Activated CD8-positive, alpha-beta memory T cell treated with anti-CD3 and anti-CD28 coated beads for 24 hours (primary cell): ENCODE data around the gene SBK3.
"Not testable (repeated sequence)": the region's sequence is repeated elsewhere in the genome, so short reads cannot be mapped to it uniquely, and the experiment has no call there.

ENCODE experiments used
- DNase-seq: peaks from one replicate; pipeline ENCODE4 v3.0.0-alpha.2; 2020

Gene SBK3

GRCh38 chr19:55539090-55539984, 6.0 kb downstream of the SBK3 start:
- DNase-seq = no peak

GRCh38 chr19:55538132-55538531, 7.2 kb downstream of the SBK3 start:
- DNase-seq = no peak

- DNase-seq = no peak
Observed at GRCh38 chr19:55537741-55538111, 7.6 kb downstream of the SBK3 start.

- no peak for DNase-seq
Observed at GRCh38 chr19:55536951-55537740, 8.2 kb downstream of the SBK3 start, which contains the start of gene SBK2. Gene SBK2, minus strand, starts transcription at chr19:55537133. Its CDS starts 839 bp downstream, at chr19:55536294.

GRCh38 chr19:55536366-55536765, 9.0 kb downstream of the SBK3 start:
- DNase-seq = no peak

DNA sequence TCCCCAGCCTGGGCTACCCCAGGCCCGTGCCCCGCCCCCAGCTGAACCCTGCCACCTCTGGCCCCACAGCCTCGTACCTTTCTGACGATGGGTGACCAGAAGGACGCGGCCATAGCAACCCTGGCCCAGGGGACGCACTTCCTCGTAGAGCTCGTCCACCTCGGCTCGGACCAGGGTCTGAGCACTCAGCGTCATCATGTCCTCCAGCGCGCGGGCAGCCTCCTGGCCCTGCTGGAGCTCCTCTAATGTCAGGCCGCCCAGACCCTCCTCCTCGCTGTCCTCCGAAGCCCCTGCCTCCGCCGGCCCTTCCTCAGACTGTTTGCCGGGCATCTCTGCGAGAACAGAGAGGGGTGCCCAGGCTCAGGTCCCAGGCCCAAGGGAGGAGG, 9.4 kb downstream of the SBK3 start:
- no peak for DNase-seq

DNA sequence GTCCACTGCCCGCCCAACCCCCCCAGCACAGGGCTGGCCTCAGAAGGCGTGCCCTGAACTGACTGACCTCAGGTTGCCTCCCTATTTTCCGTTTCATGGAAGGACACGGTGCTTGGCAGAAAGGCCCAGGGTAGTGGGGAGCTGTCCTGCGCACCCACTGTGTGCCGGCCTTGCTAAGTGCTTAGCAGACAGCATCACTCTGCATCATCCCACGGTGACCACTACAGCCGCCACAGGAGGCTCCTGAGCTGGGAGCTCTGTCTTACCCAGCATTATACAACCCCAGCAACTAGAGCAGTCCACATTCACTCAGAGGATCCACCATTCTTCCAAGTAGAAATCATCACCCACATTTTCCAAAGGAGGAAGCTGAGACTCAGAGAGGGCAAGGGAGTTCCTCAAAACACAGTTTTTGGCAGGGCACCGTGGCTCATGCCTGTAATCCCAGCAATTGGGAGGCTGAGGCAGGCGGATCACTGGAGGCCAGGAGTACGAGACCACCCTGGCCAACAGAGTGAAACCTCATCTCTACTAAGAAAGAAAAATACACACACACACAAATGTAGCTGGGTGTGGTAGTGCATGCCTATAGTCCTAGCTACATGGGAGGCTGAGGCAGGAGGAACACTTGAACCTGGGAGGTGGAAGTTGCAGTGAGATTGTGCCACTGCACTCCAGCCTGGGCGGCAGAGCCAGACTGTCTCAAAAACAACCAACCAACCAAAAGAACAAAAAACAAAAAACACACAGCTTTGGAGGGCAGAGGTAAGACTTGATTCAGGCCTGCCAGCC, 10.0 kb downstream of the SBK3 start:
- no peak for DNase-seq

DNA sequence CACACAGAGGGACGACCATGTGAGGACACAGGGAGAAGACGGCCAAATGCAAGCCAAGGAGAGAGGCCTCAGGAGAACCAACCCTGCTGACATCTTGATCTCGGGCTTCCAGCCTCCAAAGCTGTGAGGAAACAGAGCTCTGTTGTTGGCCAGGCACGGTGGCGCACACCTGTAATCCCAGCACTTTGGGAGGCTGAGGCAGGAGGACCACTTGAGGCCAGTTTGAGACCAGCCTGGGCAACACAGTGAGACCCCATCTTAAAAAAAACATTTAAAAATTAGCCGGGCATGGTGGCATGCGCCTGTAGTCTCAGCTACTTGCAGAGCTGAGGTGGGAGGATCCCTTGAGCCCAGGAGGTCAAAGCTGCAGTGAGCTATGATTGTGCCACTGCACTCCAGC, 11.1 kb downstream of the SBK3 start:
- not testable (repeated sequence) for DNase-seq

DNA sequence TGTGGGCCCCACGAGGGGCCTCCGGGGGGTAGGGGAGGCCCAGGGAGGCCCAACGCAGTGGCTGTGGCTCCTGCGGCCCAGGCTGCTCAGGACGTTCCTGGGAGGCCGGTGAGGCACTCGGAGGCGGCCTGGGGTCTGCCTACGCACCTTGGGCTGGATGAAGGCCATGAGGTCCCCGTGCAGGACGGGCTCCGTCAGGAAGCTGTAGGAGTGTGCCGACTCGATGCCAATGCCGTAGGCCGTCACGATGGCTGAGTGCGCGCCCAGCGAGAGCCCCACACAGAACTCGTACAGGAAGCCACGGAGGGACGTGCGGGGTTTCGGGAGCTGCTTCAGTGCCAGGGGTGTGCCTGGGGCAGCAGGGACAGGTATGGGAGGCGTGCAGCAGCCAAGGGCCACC, 14.3 kb downstream of the SBK3 start:
- no peak for DNase-seq

GRCh38 chr19:55529636-55530234, 15.6 kb downstream of the SBK3 start:
- no peak for DNase-seq

DNA sequence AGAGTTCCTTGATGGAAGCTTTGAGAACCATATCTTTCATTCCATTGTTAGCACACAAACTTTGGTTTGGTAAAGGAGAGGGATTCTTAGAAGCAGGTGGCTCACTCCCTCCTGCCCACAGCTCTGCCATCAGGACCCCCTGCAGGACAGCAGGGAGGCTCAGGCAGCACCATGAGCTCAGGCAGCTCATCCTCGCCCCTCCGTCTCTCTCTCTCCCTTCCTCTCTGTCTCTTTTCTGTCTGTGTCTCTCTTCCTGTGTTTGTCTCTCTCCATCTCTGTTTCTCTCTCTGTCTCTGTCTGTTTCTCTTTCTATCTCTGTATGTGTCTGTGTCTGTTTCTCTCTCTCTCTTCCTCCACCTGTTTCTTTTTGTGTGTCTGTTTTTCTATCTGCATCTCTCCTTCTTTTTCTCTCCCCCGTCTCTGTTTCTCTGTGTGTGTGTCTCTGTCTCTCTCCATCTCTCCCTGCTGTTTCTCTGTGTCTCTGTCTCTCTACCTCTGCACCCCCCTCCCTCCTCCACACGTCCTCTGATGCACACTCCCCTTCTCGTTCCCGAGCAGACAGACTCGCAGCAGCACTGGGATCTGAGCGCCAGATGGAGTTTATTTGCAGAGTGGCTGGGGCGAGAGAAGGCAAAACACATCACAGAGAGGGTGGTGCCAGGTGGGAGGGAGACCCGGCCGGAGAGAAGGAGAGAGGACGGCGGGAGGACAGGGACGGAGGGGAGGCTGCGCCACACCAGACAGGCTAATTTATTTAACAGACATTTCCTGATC, 17.1 kb downstream of the SBK3 start:
- no peak for DNase-seq

DNA sequence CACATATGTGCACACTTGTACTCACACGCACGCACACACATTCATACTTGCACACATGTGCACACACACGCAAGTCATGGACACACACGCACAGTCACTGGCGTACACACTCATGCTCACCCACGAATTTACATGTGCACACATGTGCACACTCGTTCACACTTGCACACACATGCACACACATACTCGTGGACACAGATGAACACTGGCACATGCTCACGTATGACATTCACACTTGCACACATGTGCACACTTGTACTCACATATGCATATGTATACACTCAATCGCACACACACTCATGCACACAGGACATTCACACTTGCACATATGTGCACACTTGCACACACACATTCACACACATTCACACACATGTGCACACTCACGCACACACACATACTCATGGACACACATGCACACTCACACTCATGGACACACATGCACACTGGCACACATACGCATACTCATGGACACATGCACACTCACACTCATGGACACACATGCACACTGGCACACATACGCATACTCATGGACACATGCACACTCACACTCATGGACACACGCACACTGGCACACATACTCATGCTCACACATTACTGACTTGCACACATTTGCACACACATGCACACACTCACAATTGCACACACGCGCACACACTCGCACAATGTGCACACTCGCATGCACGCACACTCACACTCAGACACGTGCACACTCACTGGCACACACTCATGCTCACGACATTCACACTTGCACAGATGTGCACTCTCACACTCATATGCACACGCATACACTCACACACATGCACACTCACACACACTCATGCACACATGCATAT, 17.9 kb downstream of the SBK3 start:
- no peak for DNase-seq

GRCh38 chr19:55526216-55527196, 18.8 kb downstream of the SBK3 start:
- no peak for DNase-seq

DNA sequence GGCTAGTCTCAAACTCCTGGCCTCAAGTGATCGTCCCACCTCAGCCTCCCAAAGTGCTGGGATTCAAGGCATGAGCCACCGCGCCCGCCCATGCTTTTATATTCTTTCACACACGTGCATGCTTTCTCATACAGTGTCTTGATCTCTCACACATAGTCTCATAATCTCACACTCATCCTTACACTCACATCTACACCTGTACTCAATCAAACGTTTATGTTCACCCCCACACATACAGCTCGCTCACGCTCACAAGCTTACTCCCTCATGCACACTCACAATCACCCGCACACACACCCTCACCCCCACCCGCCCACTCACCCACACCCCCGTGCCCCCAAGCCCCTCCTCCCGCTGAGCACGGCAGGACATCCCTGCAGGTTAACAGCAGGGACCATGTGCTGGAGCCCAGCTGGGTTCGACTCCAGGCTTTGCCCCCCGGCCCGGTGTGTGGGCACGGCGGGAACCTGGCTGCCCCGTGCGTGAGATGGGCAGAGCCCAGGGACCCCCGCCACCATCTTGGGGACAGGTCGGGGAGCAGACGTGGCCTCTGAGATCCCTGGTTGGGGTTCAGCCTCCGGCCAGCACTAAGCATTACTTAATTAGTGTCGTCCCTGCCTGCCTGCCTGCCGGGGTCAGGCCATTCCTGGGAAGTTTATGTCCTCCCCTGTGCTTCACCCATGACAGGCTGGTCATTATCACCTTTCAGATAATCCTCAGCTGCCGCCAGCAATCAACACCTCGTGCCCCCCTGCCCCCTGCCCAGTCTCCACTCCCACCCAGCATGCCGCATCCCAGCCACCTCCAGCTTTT, 19.8 kb downstream of the SBK3 start:
- DNase-seq = no peak

- no peak for DNase-seq
Observed at GRCh38 chr19:55520691-55521292, 24.6 kb downstream of the SBK3 start.

DNA sequence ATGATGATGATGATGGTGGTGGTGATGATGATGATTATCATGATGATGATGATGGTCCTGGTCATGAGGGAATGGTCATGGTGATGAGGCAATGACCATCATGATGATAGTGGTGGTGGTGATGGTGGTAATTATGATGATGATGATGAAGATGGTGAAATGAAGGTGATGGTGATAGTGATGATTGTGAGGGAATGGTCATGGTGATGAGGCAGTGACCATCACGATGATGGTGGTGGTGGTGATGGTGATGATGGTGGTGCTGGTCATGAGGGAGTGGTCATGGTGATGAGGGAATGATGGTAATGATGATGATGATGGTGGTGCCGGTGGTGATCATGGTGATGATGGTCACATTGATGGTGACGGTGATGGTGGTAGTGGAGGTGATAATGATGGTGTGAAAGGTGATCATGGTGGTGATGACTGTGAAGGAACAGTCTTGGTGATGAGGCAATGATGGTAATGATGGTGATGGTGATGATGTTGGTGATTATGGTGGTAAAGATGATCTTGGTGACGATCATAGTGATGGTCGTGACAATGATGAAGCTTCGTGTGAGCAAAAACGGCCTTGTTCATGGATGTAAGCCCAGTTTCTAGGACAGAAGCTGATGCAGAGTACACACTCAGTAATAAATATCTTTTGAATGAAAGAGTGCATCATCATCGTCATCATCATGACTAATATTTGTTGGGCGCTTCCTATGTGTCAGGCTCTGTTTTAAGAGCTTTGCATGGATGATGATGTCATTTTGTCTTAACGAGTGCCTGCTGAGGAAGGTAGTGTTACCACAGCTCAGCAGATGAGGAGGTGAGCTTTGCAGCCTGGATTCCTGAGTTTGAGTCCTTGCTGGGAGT, 25.7 kb downstream of the SBK3 start:
- DNase-seq = no peak

DNA sequence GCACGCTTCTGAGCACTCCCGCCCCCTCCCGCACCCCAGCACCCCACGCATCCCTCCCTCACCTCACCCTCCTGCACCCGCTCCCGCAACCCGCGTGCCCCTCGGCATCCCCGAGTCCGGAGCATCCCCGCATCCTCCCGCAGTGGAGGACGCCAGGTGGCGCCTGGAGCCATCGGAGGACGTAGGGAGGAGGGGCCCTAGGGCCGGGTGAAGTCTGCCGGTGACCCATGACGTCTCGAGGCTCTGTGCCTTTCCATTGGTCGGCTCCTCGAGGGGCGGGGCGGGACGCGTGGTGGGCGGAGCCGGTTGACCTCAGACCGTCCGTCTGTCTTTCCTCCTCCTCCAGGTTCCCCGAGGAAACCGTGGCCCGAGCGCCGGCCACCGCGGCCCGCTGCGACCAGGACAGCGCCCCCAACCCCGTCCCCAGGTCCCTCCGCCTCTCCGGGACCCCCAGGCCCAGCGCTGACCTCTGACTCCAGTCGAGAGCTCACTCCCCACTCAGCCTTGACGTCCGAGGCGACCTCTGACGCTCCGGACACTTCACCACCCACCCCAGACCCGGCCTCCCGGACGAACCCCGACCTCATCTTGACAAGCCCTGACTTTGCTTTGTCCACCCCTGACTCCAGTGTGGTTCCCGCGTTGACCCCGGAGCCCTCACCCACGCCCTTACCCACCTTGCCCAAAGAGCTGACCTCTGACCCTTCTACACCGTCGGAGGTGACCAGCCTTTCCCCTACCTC, 28.3 kb downstream of the SBK3 start:
- peak; percentile 98 for DNase-seq
